T-helper 2 cell treated with Interferon-gamma antibody and Interleukin-4, amounts not matched to agents 100 ng/mL and 5 ng/mL, for 36 hours (primary cell): Measurements from ENCODE around the gene PID1. TPM values are rescaled to one million over a fixed set of nuclear protein-coding genes. Genes with fewer than 3 reads are reported as not detected.

Source experiments
- intact Hi-C: fragments of 100-400 bp; cut with micrococcal nuclease; formaldehyde crosslinking; loops from one replicate; pipeline ENCODE4 v1.15.1; 2023
- total RNA-seq: library from RNA; stranded (reverse); gene quantifications from 2 replicates; pipeline ENCODE4 v1.2.3, GENCODE V29; 2022

Gene PID1
- total RNA-seq, 1 donor from 2014 or later: not detected

DNA sequence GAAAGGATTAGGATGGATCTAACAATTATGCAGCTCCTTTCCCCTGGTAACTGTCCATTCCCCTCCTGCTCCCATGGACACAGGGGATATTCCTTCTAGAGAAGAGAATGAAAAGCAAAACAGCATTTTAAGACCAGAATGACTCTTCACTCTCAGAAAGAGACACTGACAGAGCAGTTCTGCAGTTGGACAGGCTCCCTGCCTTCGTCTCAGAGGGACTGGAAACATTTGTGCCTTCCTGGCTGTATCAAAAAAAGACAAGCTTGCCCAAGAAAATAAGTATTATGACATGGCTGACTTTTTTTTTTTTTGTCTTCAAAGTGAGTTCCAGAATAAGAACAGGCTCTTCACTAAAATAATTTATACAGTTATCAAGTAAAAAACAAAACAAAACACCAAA, 9.5 kb downstream of the PID1 start:
- intact Hi-C loops: no loop called here

DNA sequence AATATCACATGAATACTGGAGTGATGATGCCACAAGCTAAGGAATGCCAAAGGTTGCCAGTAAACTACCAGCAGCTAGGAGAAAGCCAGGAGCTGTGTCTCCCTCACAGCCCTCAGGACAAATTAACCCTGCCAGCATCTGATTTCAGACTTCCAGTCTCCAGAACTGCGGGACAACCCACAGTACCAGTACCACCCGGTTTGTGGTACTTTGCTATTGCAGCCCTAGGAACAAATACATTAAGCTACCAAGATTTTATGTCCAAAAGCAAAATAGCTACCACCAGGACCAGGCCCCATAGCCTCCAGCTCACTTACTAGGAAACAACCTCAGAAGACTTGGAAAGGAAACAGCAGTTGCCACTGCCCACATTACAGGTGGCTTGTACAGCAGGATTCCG, 10.0 kb downstream of the PID1 start:
- intact Hi-C loops: no loop called here

DNA sequence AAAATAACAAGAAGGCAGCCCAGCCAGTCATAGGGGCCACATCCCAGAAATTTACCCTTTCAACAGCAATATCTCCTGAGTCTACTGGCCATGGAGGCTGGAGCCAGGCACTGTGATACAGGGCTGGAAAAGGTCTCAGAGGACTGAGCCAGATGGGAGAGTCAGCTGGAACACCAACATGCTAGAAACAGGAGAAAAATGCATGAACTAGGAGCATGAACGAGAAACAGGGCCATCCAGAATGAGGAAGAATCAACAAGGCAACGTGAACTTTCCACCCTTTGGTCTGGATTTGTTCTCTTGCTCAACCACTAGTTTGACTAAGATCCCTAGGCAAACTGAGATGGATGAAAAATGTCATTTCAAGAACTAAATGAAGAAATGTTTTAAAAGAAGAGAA, 13.1 kb downstream of the PID1 start:
- intact Hi-C loops: no loop called here

DNA sequence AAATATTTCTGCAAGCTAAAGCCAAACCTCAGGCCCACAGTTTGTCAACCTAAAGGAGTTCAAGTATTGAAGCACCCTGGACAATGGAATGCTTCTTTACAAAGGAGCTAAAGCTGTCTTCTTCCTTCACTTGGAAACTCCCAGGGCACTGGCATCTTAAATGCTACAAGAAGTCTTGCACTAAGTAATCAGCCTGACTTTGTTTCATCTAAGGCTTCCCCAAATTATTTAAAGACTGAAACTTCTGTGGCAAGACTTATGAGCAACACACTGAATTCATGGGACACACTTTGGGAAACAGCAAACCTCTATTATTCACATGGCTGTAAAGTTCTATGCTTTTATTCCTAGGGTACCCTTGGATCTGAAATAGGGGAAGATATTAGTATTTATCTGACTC, 14.7 kb downstream of the PID1 start:
- intact Hi-C loops: no loop called here

DNA sequence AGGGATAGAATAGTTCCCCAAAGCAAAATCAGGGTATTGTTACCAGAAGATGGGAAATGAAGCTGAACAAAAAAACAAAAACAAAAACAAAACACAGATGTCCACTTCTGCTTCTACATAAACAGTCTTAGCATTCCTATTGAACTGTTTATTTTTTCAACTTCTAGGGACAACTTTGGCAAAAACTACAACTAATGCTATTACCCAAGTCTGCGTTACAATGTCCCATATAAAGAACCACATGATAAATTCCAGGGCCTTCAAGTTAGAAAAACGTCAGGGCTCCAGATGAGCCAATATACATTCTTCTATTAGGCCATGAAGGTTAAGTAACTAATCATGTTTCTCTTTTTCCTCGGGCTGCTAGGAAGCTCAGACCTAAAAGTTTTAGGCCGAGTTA, 16.9 kb downstream of the PID1 start:
- intact Hi-C loops: no loop called here

DNA sequence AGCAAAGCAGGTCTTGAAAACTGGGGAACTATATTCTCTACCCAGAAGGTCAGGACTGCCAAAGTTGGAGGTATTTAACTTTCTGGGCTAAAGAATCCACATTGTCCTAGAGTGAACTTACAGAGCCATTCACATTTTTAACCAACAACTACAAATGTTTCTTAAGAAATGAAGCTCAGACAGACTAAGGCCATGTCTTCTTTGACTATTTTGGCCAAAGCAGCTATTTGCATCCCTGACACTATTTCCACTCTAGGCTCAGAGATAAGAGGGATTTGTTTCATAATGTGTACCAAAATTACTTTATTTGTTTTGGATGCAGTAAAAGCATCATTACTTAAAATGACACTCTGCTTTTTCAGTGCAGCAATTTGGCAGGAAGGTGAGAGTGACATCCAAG, 18.1 kb downstream of the PID1 start:
- intact Hi-C loops: no loop called here

DNA sequence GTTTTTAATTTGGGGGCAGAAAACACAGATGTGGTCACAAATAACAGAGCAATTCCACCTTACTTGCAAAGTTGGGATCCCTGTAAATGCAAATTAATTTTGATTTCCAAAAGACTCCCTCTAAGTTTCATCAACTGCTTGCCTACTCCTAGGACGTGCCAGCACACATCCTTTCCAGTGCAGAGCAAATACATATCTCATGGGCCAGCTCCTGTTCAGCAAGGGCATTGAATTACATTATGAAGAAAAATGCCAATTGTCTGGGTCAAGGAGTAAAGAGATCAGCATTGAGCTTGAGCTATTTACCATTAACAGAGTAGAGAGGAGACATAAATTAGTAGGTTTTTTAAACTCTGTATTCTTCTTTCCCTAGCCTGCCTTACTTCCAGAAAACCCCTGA, 18.8 kb downstream of the PID1 start:
- intact Hi-C loops: no loop called here

DNA sequence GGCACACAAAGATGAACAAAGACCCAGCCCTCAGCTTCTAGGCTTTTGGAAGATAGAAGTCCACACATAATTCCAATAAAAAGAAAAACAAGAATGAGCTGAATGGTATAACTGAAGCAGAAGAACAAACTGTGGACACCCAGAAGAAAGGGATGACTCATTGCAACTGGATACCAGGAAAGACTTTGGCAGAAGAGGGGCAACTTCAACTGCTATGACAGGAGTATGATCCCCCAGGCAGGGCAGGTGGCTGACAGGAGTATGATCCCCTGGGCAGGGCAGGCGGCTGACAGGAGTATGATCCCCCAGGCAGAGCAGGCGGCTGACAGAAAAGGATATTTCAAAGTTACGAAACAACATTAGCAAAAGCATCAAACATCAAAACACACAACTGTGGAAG, 21.6 kb downstream of the PID1 start:
- intact Hi-C loops: no loop called here

DNA sequence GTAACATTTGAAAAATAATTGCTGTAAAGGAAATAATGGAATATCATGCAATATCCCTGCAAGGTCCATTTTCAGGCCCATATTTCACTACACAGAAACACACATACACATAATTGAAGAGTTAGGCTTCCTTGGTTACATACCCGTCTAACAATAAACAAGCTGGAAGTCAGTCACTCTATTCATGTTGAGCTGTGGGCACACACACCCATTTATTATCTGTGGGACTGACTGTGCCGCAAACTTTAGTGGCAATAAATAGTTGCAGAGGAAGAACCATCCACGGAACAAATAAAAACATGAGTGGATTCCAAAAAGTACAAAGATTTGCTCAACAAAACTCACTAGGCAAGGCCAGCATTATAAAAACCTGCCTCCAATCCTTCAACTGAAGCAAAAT, 24.8 kb downstream of the PID1 start:
- intact Hi-C loops: no loop called here

DNA sequence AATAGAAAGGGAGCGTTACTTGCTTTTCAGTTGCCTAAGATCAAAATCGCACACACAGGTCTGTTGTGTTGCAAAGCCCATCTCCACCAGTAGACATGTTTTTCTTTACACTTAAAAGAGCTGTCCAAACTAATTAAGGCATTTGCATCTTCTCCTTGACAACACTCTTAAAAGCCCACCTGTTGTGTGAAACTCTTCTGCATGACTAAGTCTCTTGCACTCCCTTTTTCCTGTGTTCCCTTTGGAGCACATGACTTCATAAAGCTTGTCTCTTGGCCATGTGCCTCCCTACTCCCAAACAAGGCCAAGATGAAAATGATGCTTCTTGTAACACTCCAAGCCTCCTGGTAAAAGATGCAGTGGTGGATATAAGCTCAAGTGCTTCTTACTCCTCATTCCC, 26.1 kb downstream of the PID1 start:
- intact Hi-C loops: no loop called here

DNA sequence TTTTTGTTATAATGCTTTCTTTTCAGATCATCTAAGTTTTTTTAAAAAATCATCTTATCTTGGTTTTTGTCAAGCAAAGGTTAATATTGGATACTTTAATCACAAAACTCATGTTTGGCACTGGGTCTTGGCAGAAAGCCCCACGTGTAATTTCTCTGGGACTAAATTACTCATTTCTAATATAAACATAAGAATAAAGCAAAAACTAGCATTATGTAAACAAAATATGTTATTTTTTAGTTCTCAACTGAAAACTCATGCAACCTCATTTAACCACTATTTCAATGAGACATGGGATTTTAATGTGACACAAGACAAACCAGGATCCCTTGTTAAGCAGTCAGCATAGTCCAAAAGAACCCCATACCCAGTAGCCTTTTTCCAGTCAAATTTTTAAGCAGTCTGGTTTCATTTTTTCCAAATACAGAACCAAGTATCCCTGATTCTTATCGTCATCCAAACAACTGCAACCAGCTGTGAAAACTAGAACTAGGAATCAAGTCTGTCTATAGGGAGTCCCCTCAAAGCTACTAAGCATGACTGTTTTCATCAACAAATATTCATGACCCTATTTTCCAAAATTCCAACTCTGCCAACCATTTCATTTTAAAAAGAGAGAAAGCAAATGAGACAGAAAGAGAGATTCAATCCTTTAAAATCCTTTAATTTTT, 27.1 kb downstream of the PID1 start:
- intact Hi-C loops: no loop called here

DNA sequence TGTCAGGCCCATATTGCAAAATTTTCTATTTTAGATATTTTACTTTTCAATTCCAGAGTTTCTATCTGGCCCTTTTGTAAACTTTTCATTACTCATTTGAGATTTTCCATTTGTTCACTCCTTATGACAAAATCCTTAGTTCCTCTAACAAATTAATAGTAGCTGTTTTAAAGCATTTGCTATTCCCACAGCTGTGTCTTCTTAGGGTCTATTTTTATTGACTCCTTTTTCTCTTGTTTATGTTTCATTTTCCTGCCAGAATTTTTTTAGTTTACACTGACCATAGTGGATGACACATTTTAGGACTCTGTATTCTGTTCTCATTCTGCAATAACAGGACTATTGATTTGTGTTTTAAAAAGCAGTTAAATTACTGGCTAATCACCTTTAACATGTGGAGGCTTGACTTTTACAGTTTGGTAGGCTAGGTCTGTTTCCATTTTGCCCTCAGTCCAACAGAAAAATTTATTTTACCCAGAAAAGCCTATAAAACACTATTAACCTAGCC, 30.0 kb downstream of the PID1 start:
- intact Hi-C loops: no loop called here

DNA sequence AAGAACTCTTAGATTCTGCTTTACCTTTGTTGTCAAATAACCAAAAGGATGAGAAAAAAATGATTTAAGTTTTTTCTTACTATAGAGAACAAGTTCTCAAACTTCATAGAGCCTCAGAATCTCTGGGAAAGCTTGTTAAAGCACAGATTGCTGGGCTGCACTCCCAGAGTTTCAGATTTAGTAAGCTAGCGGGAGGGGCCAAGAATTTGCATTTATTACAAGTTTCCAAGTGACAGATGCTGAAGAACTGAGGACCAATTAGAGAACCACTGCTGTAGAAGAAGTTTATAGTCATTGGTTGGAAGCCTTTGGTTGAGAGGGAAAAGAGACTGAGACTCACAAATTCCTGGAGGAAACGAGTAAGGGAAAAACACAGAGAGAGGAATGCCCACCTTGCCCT, 32.1 kb downstream of the PID1 start:
- intact Hi-C loops: no loop called here

DNA sequence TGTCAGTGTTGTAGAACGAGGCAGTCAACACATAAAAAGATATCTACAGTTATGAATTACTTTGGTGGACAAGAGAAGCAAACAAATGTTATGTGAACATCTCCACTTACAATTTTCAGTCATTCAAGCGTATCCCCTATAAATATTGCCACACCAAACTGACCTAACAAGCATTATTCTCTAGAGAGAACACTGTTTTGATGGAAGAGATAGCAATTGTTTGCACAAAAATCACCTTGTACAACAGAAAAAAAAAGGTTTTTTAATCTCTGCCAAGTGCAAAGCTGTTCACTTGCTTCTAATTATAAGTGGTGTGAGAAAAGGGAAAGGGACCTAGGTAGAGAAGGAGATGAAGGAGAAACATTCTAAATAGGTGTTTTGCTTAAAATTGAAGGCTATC, 33.8 kb downstream of the PID1 start:
- intact Hi-C loops: no loop called here

DNA sequence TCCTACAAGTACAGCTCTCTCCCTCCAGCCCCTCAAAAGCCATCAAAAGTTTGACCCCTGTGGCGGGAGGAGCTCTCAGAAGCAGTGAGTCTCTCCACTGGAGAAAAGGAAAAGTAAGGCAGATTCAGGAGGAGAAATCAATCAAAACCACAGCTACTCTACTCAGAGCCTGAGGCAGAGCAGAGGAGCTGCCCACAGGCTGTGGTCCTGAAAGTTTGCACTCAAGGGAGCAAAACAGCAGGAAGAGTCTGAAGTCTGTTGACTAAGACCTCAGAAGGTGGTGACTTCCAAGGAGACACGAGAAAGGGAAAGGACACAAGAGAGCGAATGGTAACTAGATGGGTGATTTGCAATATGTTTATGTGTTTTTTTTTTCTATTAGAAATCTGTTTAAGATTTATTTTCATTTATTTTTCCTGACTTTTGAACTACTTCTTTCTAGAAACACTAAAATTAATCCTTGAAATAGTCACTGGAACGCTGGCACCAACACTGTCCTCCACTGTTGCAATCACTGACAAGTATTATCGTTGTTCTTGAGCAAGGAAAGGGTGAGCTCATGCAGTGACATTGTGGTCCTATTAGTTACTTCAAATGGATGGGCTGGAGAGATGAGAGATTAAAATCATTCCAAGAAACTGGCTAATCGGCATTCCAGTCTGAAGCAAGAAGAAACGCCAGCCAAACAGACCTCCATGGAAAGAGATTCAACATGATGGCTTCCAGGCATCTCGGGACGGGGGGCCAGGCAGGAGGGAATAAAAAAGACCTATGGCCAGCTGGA, 35.8 kb downstream of the PID1 start:
- intact Hi-C loops: no loop called here

DNA sequence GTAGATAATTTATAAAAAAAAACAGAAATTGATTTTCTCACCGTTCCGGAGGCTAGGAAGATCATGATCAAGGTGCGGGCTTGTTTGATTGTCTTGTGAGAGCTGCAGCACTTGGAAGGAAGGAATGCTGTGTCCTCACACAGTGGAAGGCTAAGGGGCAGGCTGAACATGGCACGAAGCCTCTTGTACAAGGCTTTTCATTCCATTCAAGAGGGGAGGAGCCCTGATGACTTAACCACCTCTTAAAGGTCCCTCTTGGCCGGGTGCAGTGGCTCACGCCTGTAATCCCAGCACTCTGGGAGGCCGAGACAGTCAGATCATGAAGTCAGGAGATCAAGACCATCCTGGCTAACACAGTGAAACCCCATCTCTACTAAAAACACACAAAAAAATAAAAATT, 39.2 kb downstream of the PID1 start:
- intact Hi-C loops: no loop called here

DNA sequence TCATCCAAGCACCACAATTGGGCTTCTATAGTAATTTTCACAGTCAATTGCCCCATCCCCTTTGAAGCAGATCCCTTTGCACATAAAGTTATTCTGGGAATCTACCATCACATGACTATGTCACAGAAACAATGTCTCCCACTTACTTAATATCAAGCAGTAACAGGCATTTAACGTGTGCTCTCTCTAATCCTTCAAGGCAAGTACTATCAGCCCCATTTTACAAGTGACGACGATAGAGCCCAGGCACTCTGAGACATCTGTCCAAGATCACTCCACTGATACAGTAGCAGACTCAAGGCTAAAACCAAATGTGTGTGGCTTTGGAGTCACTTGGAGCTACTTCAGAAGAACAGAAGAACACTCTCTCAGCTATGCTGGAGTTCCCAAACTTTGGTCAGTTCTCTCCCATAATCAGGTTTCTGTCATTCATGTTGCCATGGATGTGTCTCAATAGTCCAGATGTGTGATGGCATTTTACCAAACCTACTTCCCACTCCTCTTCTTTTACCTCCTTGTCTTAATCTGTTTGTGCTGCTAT, 39.7 kb downstream of the PID1 start:
- intact Hi-C loops: no loop called here

DNA sequence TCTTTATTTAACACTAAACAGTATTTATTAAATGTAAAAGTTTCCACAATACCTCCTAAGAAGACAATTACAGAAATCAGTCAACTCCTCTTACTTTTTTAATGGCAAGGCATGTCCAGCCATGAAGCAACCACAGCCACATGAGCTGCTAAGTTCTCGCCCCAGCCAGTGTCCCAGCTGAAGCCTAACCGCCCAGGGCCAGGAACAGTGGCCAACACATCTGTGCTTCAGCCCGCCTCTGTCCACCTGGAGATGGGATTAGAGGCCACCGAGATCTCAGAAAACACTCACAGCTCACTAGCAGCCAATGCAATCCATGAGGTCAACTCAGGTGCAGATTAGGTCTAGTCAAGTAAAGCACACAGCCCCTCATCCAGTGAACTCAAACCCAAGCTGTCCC, 40.2 kb downstream of the PID1 start:
- intact Hi-C loops: no loop called here

DNA sequence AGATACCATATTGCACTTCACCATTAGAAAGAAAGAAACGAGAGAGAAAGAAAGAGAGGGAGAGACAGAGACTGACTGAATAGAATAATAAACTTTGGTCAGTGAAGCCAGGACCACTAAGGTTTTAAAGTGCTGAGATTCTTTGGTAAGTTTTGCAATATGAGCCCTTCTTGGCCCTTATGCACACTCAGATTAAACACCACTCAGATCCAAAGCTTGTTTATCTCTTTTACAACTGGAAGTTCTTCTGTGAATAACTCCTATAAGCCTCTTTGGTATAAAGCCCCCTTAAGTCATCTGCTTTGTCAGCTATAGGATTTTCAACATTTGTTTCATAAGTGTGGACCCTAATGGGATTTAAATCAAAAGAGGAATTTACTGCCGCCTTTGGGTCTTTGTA, 40.8 kb downstream of the PID1 start:
- intact Hi-C loops: no loop called here

DNA sequence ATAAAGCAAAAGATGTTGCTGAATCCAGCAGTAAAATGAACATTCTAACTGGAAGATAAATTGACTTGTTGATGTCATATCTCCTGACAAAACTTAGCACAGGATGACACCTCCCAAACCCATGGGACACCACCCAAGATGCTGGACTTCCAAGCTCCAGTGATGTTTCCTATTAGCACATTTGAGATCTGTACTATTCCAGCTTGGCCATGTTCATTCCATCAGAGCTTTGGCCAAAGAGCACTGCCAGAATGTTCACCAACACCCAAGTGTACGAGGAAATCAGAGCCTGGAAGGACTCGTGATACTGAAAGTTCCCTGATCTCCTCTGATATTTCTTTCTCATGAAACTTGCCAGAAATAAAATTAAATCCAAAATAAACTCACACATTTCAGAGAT, 44.7 kb downstream of the PID1 start:
- intact Hi-C loops: no loop called here

DNA sequence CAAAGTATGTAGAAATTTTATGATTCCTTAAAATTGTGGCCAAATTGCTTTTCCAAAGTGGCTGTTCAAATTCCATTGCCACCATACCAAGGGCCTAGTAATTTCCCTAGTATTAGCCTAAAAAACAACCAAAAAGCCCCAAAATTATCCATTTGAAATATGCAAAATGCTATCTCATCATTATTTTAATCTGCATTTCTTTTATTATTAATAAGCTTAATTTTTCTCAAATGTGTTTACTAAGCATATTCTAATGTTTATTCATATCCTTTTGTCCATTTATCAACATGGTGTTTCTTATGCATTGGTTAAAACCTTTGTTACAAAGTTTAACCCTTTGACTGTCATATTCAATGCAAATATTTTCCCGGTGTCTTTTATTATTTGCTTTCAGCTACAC, 48.0 kb downstream of the PID1 start:
- intact Hi-C loops: no loop called here

DNA sequence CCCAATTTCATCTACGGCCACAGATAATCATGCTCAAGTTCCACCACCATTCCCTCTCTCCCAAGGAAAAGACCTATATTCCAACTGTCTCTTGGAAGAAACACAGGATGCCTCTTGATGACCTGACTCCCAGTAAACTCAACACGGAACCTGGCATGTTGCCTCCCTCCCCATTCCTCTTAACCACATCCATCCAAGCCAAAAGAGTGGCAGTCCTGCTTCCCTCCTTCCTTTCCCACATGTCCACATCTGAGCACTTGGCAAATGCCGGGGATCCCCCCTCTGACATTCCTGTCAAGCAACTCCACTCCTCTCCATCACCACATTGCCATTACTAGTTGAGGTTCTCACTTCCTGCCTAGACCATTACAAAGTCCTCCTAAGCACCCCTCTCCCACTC, 49.4 kb downstream of the PID1 start:
- intact Hi-C loops: no loop called here

DNA sequence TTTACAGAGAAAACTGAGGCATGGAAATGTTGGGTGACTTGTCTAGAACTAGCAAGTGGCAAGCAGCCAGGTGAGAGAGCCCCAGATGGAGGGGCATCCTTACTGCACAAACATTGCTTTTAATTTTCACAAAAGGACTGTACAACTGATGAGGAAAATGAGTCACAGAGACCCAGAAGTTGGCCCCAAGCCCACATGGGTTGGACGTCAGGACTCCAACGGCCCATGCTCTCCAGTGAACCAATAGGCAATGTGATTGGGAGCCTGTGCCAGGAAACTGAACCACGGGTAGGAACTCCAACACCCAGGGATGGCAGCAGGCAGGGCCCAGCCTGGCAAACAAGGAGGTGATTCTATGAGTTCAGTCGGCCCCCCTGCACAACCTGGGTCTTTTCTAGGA, 50.8 kb downstream of the PID1 start:
- intact Hi-C loops: no loop called here
